ENCODE data around the gene ZNF117.

The ZNF117 gene

GRCh38 chr7:65006094-65006992 lies 15.5 kb upstream of the ZNF117 start, which contains the start of gene ERV3-1:
Gene ERV3-1 (minus strand): TSS chr7:65006687. CDS start chr7:64993026, 13,661 bp downstream.
- DNase-seq (ENCODE audit: low read depth), result peak; percentile 76
- peak within 1 kb of the TSS; percentile 90 for H3K4me3 ChIP-seq (ENCODE audit: control insufficient read depth, low read depth, low read length)
- TF ChIP-seq, protein P1, sequence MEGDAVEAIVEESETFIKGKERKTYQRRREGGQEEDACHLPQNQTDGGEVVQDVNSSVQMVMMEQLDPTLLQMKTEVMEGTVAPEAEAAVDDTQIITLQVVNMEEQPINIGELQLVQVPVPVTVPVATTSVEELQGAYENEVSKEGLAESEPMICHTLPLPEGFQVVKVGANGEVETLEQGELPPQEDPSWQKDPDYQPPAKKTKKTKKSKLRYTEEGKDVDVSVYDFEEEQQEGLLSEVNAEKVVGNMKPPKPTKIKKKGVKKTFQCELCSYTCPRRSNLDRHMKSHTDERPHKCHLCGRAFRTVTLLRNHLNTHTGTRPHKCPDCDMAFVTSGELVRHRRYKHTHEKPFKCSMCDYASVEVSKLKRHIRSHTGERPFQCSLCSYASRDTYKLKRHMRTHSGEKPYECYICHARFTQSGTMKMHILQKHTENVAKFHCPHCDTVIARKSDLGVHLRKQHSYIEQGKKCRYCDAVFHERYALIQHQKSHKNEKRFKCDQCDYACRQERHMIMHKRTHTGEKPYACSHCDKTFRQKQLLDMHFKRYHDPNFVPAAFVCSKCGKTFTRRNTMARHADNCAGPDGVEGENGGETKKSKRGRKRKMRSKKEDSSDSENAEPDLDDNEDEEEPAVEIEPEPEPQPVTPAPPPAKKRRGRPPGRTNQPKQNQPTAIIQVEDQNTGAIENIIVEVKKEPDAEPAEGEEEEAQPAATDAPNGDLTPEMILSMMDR (IDR thresholded peaks at IDR 0.05; ENCODE audit: control insufficient read depth, insufficient read depth, low read depth, low read length, missing control alignments), result no peak

- no peak for DNase-seq (ENCODE audit: low read depth)
- H3K4me3 ChIP-seq (ENCODE audit: control insufficient read depth, low read depth, low read length), result no peak overlapping the region
- TF ChIP-seq, protein P1 (IDR thresholded peaks at IDR 0.05; ENCODE audit: control insufficient read depth, insufficient read depth, low read depth, low read length, missing control alignments), result no peak
Observed at GRCh38 chr7:65004575-65004974, 13.7 kb upstream of the ZNF117 start.

GRCh38 chr7:65002972-65003585 lies 12.2 kb upstream of the ZNF117 start:
- TF ChIP-seq, protein P1 (IDR thresholded peaks at IDR 0.05; ENCODE audit: control insufficient read depth, insufficient read depth, low read depth, low read length, missing control alignments), result no peak
- no peak for DNase-seq (ENCODE audit: low read depth)
- no peak overlapping the region for H3K4me3 ChIP-seq (ENCODE audit: control insufficient read depth, low read depth, low read length)

DNA sequence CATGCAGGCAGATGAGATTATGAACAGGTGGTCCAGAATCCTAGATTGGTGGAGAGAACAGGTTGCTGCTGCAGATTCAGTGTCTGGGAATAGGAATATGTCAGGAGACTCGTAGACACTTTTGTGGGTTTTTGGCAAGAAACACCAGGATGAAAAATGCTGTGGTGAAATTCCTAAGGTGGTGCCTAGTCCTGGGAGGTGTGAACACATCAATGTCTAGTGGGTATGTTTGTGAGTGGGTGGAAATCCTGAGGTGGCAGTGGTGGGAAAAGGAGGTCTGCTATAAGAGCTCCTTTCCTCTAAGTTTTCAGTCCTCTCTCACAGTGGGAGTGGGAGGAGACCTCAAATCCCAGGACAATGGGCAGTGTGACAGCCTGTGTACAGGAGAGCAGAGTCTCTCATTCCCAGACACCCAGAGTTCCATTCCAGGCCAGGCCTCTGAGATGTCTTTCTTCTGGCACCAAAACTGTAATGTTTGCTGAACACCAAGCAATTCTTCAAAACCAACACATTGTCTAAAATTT lies 10.5 kb upstream of the ZNF117 start:
- no peak for DNase-seq (ENCODE audit: low read depth)
- TF ChIP-seq, protein P1 (IDR thresholded peaks at IDR 0.05; ENCODE audit: control insufficient read depth, insufficient read depth, low read depth, low read length, missing control alignments), result no peak
- no peak overlapping the region for H3K4me3 ChIP-seq (ENCODE audit: control insufficient read depth, low read depth, low read length)

DNA sequence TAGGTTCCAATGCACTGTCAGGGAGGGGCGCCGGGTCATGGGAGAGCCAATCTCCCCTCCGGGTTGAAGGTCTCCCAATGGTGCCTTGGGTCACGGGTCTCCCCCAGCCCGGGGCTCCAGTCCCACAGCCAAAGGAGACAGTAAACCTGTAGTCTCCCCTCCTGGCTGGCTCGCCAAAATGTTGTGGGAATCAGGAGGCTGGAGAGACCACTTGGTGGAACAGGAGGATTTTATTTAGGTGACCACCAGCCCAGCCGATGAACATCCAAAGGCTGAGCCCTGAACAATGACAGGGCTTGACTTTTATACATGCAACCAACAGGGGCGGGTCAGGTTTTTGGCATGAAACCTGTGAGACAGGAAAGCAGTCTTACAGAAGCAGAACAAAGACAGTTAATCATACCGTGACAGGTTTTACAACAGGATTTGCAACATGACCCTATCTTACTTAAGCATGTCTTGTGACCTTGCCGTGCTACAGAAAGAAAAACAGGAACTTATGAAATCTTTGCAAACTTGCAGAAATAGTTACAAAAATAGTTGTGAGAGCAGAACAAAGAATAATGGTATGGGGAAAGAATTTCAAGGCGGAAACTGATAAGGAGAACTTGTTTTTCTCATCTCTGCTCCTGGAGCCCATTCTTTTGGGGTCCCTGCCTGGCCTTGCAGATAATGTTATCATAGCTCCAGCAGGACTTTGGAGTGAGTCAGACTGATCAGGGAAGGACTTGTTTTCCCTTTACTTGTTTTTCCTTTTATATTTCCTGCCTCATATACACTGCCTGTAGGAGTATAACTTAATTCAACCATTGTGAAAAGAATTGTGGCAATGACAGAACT lies 8.5 kb upstream of the ZNF117 start:
- TF ChIP-seq, protein P1 (IDR thresholded peaks at IDR 0.05; ENCODE audit: control insufficient read depth, insufficient read depth, low read depth, low read length, missing control alignments), result no peak
- H3K4me3 ChIP-seq (ENCODE audit: control insufficient read depth, low read depth, low read length), result no peak overlapping the region
- DNase-seq (ENCODE audit: low read depth), result peak; percentile 84

DNA sequence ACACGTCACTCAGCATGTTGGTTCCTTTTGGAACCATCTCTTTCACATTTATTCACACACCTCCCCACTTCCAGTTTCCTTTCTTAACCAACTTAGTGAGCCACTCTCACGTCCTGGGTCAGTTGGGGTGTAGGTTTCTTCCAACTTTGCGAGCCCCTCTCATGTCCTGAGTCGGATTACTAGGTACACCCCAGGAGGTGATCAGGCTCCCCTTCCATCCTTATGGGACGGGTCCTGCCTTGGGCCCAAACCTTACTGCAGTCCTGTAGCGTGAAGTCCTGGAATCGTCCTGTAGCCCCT lies 8.0 kb upstream of the ZNF117 start:
- TF ChIP-seq, protein P1 (IDR thresholded peaks at IDR 0.05; ENCODE audit: control insufficient read depth, insufficient read depth, low read depth, low read length, missing control alignments), result no peak
- DNase-seq (ENCODE audit: low read depth), result no peak
- H3K4me3 ChIP-seq (ENCODE audit: control insufficient read depth, low read depth, low read length), result no peak overlapping the region

Measured in AG09309 (cell line).